ENCODE data around the gene DOK6. TPM values are rescaled to one million over a fixed set of nuclear protein-coding genes. Genes with fewer than 3 reads are reported as not detected.
"Not testable (repeated sequence)": the region's sequence is repeated elsewhere in the genome, so short reads cannot be mapped to it uniquely, and the experiment has no call there.

DOK6 gene
- total RNA-seq, 2 donors from 2014 or later, result 9.0 to 11.2 TPM

GRCh38 chr18:69819460-69819859 lies 418.8 kb downstream of the DOK6 start:
- intact Hi-C loops (cut with DNase I), result no loop called here
- ATAC-seq (no peak), DNase-seq (no peak)

GRCh38 chr18:69820538-69820937 lies 419.9 kb downstream of the DOK6 start:
- no peak for ATAC-seq
- no peak for DNase-seq
- intact Hi-C loops (cut with DNase I), result no loop called here

GRCh38 chr18:69830189-69830588 lies 429.5 kb downstream of the DOK6 start:
- ATAC-seq (no peak), DNase-seq (no peak)
- intact Hi-C loops (cut with DNase I), result no loop called here

GRCh38 chr18:69834980-69835379 lies 434.3 kb downstream of the DOK6 start:
- ATAC-seq; intact Hi-C loops (cut with DNase I); DNase-seq: not testable (repeated sequence)

- intact Hi-C loops (cut with DNase I), result no loop called here
- ATAC-seq (no peak), DNase-seq (no peak)
Observed at GRCh38 chr18:69838003-69838402, 437.3 kb downstream of the DOK6 start.

- no peak for DNase-seq
- intact Hi-C loops (cut with DNase I), result no loop called here
- no peak for ATAC-seq
Observed at GRCh38 chr18:69838620-69839411, 438.1 kb downstream of the DOK6 start.

GRCh38 chr18:69839497-69839896 lies 438.8 kb downstream of the DOK6 start:
- no peak for ATAC-seq
- intact Hi-C loops (cut with DNase I), result no loop called here
- DNase-seq, result no peak

- DNase-seq (no peak), ATAC-seq (no peak)
- intact Hi-C loops (cut with DNase I), result loop anchor here in 1 of 2 donors (10.0 kb wide), 1 partner anchor 235 kb away; no protein-coding TSS in a partner anchor
Observed at GRCh38 chr18:69840001-69840400, 439.3 kb downstream of the DOK6 start.

GRCh38 chr18:69840445-69840844 lies 439.8 kb downstream of the DOK6 start:
- intact Hi-C loops (cut with DNase I), result loop anchor here in 1 of 2 donors (10.0 kb wide), 1 partner anchor 234 kb away; no protein-coding TSS in a partner anchor
- no peak for DNase-seq
- ATAC-seq, result no peak

GRCh38 chr18:69841117-69841516 lies 440.4 kb downstream of the DOK6 start:
- intact Hi-C loops (cut with DNase I), result loop anchor here in 1 of 2 donors (10.0 kb wide), 1 partner anchor 234 kb away; no protein-coding TSS in a partner anchor

GRCh38 chr18:69843015-69843414 lies 442.3 kb downstream of the DOK6 start:
- intact Hi-C loops (cut with DNase I), result loop anchor here in 1 of 2 donors (10.0 kb wide), 1 partner anchor 232 kb away; no protein-coding TSS in a partner anchor
- DNase-seq, result no peak
- ATAC-seq, result no peak

More at GRCh38 chr18:69841117-69841516, 440.4 kb downstream of the DOK6 start:
- ATAC-seq (no peak), DNase-seq (no peak)

GRCh38 chr18:69844656-69845055 lies 444.0 kb downstream of the DOK6 start:
- ATAC-seq (no peak), DNase-seq (no peak)
- intact Hi-C loops (cut with DNase I), result loop anchor here in 1 of 2 donors (10.0 kb wide), 1 partner anchor 230 kb away; no protein-coding TSS in a partner anchor

GRCh38 chr18:69845593-69846506 lies 445.2 kb downstream of the DOK6 start:
- no peak for ATAC-seq
- no peak for DNase-seq
- intact Hi-C loops (cut with DNase I), result loop anchor here in 1 of 2 donors (10.0 kb wide), 1 partner anchor 229 kb away; no protein-coding TSS in a partner anchor

GRCh38 chr18:69853051-69853450 lies 452.4 kb downstream of the DOK6 start:
- ATAC-seq, result no peak
- intact Hi-C loops (cut with DNase I), result no loop called here
- no peak for DNase-seq

GRCh38 chr18:69854455-69854854 lies 453.8 kb downstream of the DOK6 start:
- DNase-seq (no peak), ATAC-seq (no peak)
- intact Hi-C loops (cut with DNase I), result no loop called here

- ATAC-seq (no peak), DNase-seq (no peak)
- intact Hi-C loops (cut with DNase I), result no loop called here
Observed at GRCh38 chr18:69858897-69859296, 458.2 kb downstream of the DOK6 start.

- intact Hi-C loops (cut with DNase I); DNase-seq; ATAC-seq: not testable (repeated sequence)
Observed at GRCh38 chr18:69864802-69865201, 464.1 kb downstream of the DOK6 start.

GRCh38 chr18:69865776-69866175 lies 465.1 kb downstream of the DOK6 start:
- ATAC-seq (no peak), DNase-seq (no peak)
- intact Hi-C loops (cut with DNase I), result no loop called here

- DNase-seq (no peak), ATAC-seq (no peak)
- intact Hi-C loops (cut with DNase I), result no loop called here
Observed at GRCh38 chr18:69866212-69866611, 465.5 kb downstream of the DOK6 start.

- ATAC-seq (no peak), DNase-seq (no peak)
- intact Hi-C loops (cut with DNase I), result no loop called here
Observed at GRCh38 chr18:69870736-69871135, 470.0 kb downstream of the DOK6 start.

All from left cardiac atrium (tissue), 4 donors.